Type B pancreatic cell (in vitro differentiated cells): ENCODE results near the gene SLC29A3. TPM values are rescaled to one million over a fixed set of nuclear protein-coding genes. Genes with fewer than 3 reads are reported as not detected.

ENCODE experiments used
- DNase-seq: peaks from one replicate; pipeline ENCODE4 v3.0.0; 2021; ENCODE audit warnings: mixed read lengths; ENCODE audit not compliant: unreplicated experiment; ENCODE audit errors: extremely low spot score
- H3K27ac Mint-ChIP-seq: 2 replicates; pipeline ENCODE4 v1.8.0; 2021; ENCODE audit warnings: mild to moderate bottlenecking, mixed read lengths
- H3K27me3 Mint-ChIP-seq: 2 replicates; pipeline ENCODE4 v1.8.0; 2021; ENCODE audit warnings: mixed read lengths
- H3K36me3 Mint-ChIP-seq: 2 replicates; pipeline ENCODE4 v1.8.0; 2021; ENCODE audit warnings: mixed read lengths
- H3K4me1 Mint-ChIP-seq: one replicate; pipeline ENCODE4 v1.8.0; 2021; ENCODE audit warnings: mixed read lengths; ENCODE audit not compliant: unreplicated experiment
- H3K4me3 Mint-ChIP-seq: 2 replicates; pipeline ENCODE4 v1.8.0; 2021; ENCODE audit warnings: mild to moderate bottlenecking, mixed read lengths
- H3K9me3 Mint-ChIP-seq: 2 replicates; pipeline ENCODE4 v1.8.0; 2021; ENCODE audit warnings: mixed read lengths
- CTCF ChIP-seq: fragments of 200-600 bp; sonication (generic); conservative IDR thresholded peaks from 2 replicates; pipeline ENCODE4 v1.5.0; 2021; ENCODE audit warnings: antibody characterized with exemption, mild to moderate bottlenecking
- total RNA-seq: library from RNA; stranded (reverse); gene quantifications from 2 replicates; pipeline ENCODE4 v1.2.1, GENCODE V29; 2021; ENCODE audit warnings: low replicate concordance

The SLC29A3 gene
- total RNA-seq, 1 donor from 2014 or later = 8.8 TPM

GRCh38 chr10:71339796-71340589 lies 20.9 kb downstream of the SLC29A3 start:
- Mint-ChIP-seq H3K27ac (peak overlapping the region; percentile 88), H3K36me3 (no peaks in the 10 kb centered on the region), H3K4me3 (peak overlapping the region; percentile 57), H3K27me3 (no peaks in the 10 kb centered on the region), H3K9me3 (no peaks in the 10 kb centered on the region), H3K4me1 (peaks cover 58% of the 10 kb centered on the region)
- no peak for TF ChIP-seq CTCF
- no peak for DNase-seq

- Mint-ChIP-seq H3K9me3 (no peaks in the 10 kb centered on the region), H3K27ac (peak overlapping the region; percentile 78), H3K27me3 (no peaks in the 10 kb centered on the region), H3K4me1 (peaks cover 59% of the 10 kb centered on the region), H3K4me3 (no peak overlapping the region), H3K36me3 (no peaks in the 10 kb centered on the region)
- DNase-seq = no peak
- TF ChIP-seq CTCF = no peak
Measured at GRCh38 chr10:71342573-71343391, 23.7 kb downstream of the SLC29A3 start.

- no peak for TF ChIP-seq CTCF
- Mint-ChIP-seq H3K36me3 (no peaks in the 10 kb centered on the region), H3K27me3 (no peaks in the 10 kb centered on the region), H3K4me3 (no peak overlapping the region), H3K27ac (peak overlapping the region; percentile 78), H3K4me1 (peaks cover 63% of the 10 kb centered on the region), H3K9me3 (no peaks in the 10 kb centered on the region)
- DNase-seq = no peak
Measured at GRCh38 chr10:71343392-71343773, 24.3 kb downstream of the SLC29A3 start.

- H3K4me3 Mint-ChIP-seq = no peak overlapping the region
- no peak overlapping the region for H3K27ac Mint-ChIP-seq
- DNase-seq = no peak
- H3K9me3 Mint-ChIP-seq = no peaks in the 10 kb centered on the region
- no peaks in the 10 kb centered on the region for H3K36me3 Mint-ChIP-seq
- no peak for TF ChIP-seq CTCF
- no peaks in the 10 kb centered on the region for H3K27me3 Mint-ChIP-seq
- H3K4me1 Mint-ChIP-seq = peaks cover 57% of the 10 kb centered on the region
Measured at GRCh38 chr10:71344154-71344925, 25.3 kb downstream of the SLC29A3 start.

GRCh38 chr10:71344993-71345480 lies 26.0 kb downstream of the SLC29A3 start:
- Mint-ChIP-seq H3K4me1 (peaks cover 56% of the 10 kb centered on the region), H3K36me3 (peaks cover 4% of the 10 kb centered on the region), H3K27me3 (no peaks in the 10 kb centered on the region), H3K9me3 (no peaks in the 10 kb centered on the region), H3K4me3 (no peak overlapping the region), H3K27ac (no peak overlapping the region)
- DNase-seq = no peak
- no peak for TF ChIP-seq CTCF
